ENCODE results near the gene LOXHD1.

LOXHD1 gene

DNA sequence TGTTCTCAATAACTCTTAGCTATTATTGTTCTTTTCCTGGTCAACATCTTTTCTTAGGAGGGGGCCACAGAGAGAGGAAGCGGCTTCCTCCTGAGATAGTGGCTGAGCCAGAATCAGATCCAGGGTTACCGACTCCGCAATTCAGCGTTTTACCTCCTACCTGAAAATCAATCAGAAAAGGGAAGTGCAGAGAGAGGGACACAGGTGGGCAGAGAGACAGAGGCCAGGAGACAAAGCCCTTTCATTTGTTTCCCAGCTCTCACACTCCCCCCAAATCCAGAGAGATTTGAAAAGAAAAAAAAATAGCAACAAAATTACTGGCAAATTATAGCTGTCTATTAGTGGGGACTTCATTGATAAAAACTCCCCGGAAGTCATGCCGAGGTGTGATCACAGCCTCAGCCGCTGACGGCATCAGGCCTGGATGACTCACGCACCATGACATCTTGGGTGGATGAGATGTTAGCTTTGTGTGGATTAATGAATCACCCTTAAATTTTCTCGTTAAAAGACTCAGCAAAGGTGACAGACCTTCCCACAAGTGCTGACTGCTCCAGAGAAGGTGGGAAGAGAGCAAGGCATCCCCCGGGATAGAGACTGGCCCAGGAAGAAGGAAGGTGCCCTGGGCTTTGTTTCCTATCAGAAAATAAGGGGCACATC, 120.7 kb downstream of the LOXHD1 start:
- no peak overlapping the region for H3K4me3 ChIP-seq (ENCODE audit: control insufficient read depth in 1 of 7, extremely low read depth in 1 of 7, insufficient read depth in 4 of 7, low read depth in 2 of 7, low read length in 6 of 7)
- DNase-seq = no peak
- no peaks in the 10 kb centered on the region for H3K4me1 ChIP-seq (ENCODE audit: control extremely low read depth in 1 of 4, control insufficient read depth in 4 of 4, insufficient read depth in 4 of 4, low read length in 3 of 4)
- H3K27me3 ChIP-seq (replicated peaks in 2 of 5; ENCODE audit: control insufficient read depth in 4 of 5, insufficient read depth in 5 of 5, low read length in 4 of 5) = peaks cover 0 to 4% (median 0%) of the 10 kb centered on the region in 5 experiments
- ChIA-PET POLR2A (no interaction called here), CTCF (no interaction called here)
- H3K36me3 ChIP-seq (ENCODE audit: control insufficient read depth in 4 of 4, insufficient read depth in 4 of 4, low read length in 3 of 4) = no peaks in the 10 kb centered on the region
- no peaks in the 10 kb centered on the region for H3K9me3 ChIP-seq (ENCODE audit: control extremely low read depth in 1 of 5, control insufficient read depth in 4 of 5, insufficient read depth in 2 of 5, low read depth in 1 of 5, low read length in 4 of 5)
- no peak overlapping the region for H3K27ac ChIP-seq (ENCODE audit: insufficient read depth in 1 of 2, low read depth in 1 of 2, low read length in 2 of 2, poor library complexity in 1 of 2, severe bottlenecking in 2 of 2)
- WGBS (ENCODE audit: insufficient coverage) = 94% methylated on average over 10 of the region's 11 CpGs

DNA sequence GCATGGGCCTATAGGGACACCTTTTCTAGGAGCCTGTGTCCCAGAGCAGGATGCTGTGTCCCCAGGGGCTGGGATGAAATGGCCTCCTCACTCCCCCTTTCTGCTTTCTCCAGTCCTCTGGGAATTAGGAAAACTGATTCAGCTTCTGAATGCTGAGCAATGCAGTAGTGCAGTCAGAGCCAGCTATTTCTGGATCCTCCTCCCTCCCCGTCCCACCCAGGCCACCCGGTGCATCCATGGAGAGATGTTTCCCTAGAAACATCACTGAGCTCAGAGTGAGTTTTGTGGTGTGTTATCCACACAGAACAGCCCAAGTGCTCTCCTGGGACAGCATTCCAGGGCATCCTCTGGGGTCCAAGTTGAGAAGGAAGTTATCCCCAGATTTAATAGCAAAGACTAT, 125.5 kb downstream of the LOXHD1 start:
- H3K9me3 ChIP-seq (ENCODE audit: control extremely low read depth in 1 of 5, control insufficient read depth in 4 of 5, insufficient read depth in 2 of 5, low read depth in 1 of 5, low read length in 4 of 5) = no peaks in the 10 kb centered on the region
- H3K36me3 ChIP-seq (ENCODE audit: control insufficient read depth in 4 of 4, insufficient read depth in 4 of 4, low read length in 3 of 4) = no peaks in the 10 kb centered on the region
- no peak overlapping the region for H3K4me3 ChIP-seq (ENCODE audit: control insufficient read depth in 1 of 7, extremely low read depth in 1 of 7, insufficient read depth in 4 of 7, low read depth in 2 of 7, low read length in 6 of 7)
- H3K27me3 ChIP-seq (replicated peaks in 2 of 5; ENCODE audit: control insufficient read depth in 4 of 5, insufficient read depth in 5 of 5, low read length in 4 of 5) = peaks cover 0 to 4% (median 0%) of the 10 kb centered on the region in 5 experiments
- no peak for DNase-seq
- no peak overlapping the region for H3K27ac ChIP-seq (ENCODE audit: insufficient read depth in 1 of 2, low read depth in 1 of 2, low read length in 2 of 2, poor library complexity in 1 of 2, severe bottlenecking in 2 of 2)
- 83% methylated on average over 1 of the region's 2 CpGs for WGBS (ENCODE audit: insufficient coverage)
- H3K4me1 ChIP-seq (ENCODE audit: control extremely low read depth in 1 of 4, control insufficient read depth in 4 of 4, insufficient read depth in 4 of 4, low read length in 3 of 4) = no peaks in the 10 kb centered on the region
- CTCF ChIA-PET = interaction anchor here (1.2 kb wide), 1 partner anchor 36 kb away, joined by 3 read pairs; no protein-coding TSS in a partner anchor
- POLR2A ChIA-PET = no interaction called here

DNA sequence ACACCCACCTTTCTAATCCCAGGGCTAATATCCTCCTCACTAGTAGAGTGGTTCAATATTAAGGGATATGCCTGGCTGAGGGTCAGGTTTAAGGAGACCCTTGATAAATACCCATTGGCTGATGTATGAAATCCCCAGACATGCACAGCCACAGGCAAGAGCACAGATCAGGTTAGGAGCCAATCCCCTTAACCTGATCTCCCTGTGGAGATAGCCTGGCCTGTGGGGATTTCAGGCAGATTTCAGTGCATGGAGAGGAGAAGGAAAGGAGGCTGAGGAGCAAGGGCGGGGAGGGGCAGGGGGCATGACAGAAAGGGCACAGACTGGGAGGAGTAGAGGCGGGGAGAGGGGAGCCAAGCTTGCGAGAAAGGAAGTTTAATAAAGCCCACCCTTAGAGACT, 129.0 kb downstream of the LOXHD1 start:
- Histone ChIP-seq H3K4me1 (ENCODE audit: control extremely low read depth in 1 of 4, control insufficient read depth in 4 of 4, insufficient read depth in 4 of 4, low read length in 3 of 4) (no peaks in the 10 kb centered on the region), H3K4me3 (ENCODE audit: control insufficient read depth in 1 of 7, extremely low read depth in 1 of 7, insufficient read depth in 4 of 7, low read depth in 2 of 7, low read length in 6 of 7) (no peak overlapping the region), H3K9me3 (ENCODE audit: control extremely low read depth in 1 of 5, control insufficient read depth in 4 of 5, insufficient read depth in 2 of 5, low read depth in 1 of 5, low read length in 4 of 5) (no peaks in the 10 kb centered on the region), H3K27me3 (replicated peaks in 2 of 5; ENCODE audit: control insufficient read depth in 4 of 5, insufficient read depth in 5 of 5, low read length in 4 of 5) (peaks cover 0 to 2% (median 0%) of the 10 kb centered on the region in 5 experiments), H3K27ac (ENCODE audit: insufficient read depth in 1 of 2, low read depth in 1 of 2, low read length in 2 of 2, poor library complexity in 1 of 2, severe bottlenecking in 2 of 2) (no peak overlapping the region), H3K36me3 (ENCODE audit: control insufficient read depth in 4 of 4, insufficient read depth in 4 of 4, low read length in 3 of 4) (no peaks in the 10 kb centered on the region)
- DNase-seq = no peak
- ChIA-PET CTCF (interaction anchor here (1.4 to 1.8 kb wide), 2 partner anchors 11 to 130 kb away, joined by 3 to 4 read pairs; no protein-coding TSS in a partner anchor), POLR2A (no interaction called here)
- 100% methylated on average over 3 of the region's 3 CpGs for WGBS (ENCODE audit: insufficient coverage)

DNA sequence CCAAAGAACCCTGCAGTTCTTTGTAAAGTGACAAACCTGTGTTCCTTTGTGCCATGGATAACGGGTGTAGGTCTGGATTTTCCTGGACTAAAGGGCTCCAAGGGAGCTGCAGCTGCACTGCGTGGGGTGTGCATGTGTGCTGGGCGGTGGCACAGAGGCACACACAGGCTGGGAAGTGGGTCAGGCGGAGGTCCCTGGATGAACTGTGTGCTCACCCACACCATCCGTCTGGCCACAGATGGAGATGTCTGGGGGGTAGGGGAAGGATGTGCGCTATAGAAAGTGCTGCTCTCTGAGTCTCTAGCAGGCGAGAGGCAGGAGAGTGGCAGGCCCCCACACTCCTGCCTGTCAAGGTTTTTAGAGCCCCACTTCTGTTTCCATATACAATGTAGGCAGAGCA, 137.2 kb downstream of the LOXHD1 start:
- no peak overlapping the region for H3K27ac ChIP-seq (ENCODE audit: insufficient read depth in 1 of 2, low read depth in 1 of 2, low read length in 2 of 2, poor library complexity in 1 of 2, severe bottlenecking in 2 of 2)
- no peak for DNase-seq
- H3K4me1 ChIP-seq (ENCODE audit: control extremely low read depth in 1 of 4, control insufficient read depth in 4 of 4, insufficient read depth in 4 of 4, low read length in 3 of 4) = no peaks in the 10 kb centered on the region
- WGBS (ENCODE audit: insufficient coverage) = 92% methylated on average over 7 of the region's 7 CpGs
- POLR2A ChIA-PET = no interaction called here
- CTCF ChIA-PET = no interaction called here
- H3K36me3 ChIP-seq (ENCODE audit: control insufficient read depth in 4 of 4, insufficient read depth in 4 of 4, low read length in 3 of 4) = no peaks in the 10 kb centered on the region
- peaks cover 0 to 6% (median 2%) of the 10 kb centered on the region in 5 experiments for H3K27me3 ChIP-seq (replicated peaks in 2 of 5; ENCODE audit: control insufficient read depth in 4 of 5, insufficient read depth in 5 of 5, low read length in 4 of 5)
- H3K9me3 ChIP-seq (ENCODE audit: control extremely low read depth in 1 of 5, control insufficient read depth in 4 of 5, insufficient read depth in 2 of 5, low read depth in 1 of 5, low read length in 4 of 5) = no peaks in the 10 kb centered on the region
- no peak overlapping the region for H3K4me3 ChIP-seq (ENCODE audit: control insufficient read depth in 1 of 7, extremely low read depth in 1 of 7, insufficient read depth in 4 of 7, low read depth in 2 of 7, low read length in 6 of 7)

DNA sequence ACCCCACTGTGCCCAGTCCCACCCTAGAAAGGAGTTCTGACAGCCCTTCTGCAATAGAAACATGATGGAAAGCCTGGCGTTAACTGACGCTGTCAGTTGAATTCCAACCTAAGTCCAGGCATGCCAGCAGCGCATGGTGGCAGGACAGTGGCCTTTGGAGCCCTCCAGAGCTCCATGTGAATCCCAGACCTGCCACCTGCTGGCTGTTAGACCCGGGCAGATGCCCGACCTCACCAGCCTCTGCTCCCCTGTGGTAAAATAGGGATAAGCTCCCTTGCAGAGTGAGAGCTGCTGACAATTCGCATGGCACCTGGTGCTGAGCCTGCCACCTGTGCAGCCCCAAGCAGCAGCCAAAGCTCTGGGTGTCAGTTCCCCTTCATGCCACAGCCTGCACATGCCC, 138.6 kb downstream of the LOXHD1 start:
- WGBS (ENCODE audit: insufficient coverage) = 60% methylated on average over 6 of the region's 6 CpGs
- Histone ChIP-seq H3K9me3 (ENCODE audit: control extremely low read depth in 1 of 5, control insufficient read depth in 4 of 5, insufficient read depth in 2 of 5, low read depth in 1 of 5, low read length in 4 of 5) (peaks cover 0 to under 1% (median 0%) of the 10 kb centered on the region in 5 experiments), H3K27me3 (replicated peaks in 2 of 5; ENCODE audit: control insufficient read depth in 4 of 5, insufficient read depth in 5 of 5, low read length in 4 of 5) (peaks cover 0 to 6% (median 4%) of the 10 kb centered on the region in 5 experiments), H3K4me1 (ENCODE audit: control extremely low read depth in 1 of 4, control insufficient read depth in 4 of 4, insufficient read depth in 4 of 4, low read length in 3 of 4) (no peaks in the 10 kb centered on the region), H3K36me3 (ENCODE audit: control insufficient read depth in 4 of 4, insufficient read depth in 4 of 4, low read length in 3 of 4) (no peaks in the 10 kb centered on the region), H3K4me3 (ENCODE audit: control insufficient read depth in 1 of 7, extremely low read depth in 1 of 7, insufficient read depth in 4 of 7, low read depth in 2 of 7, low read length in 6 of 7) (no peak overlapping the region), H3K27ac (ENCODE audit: insufficient read depth in 1 of 2, low read depth in 1 of 2, low read length in 2 of 2, poor library complexity in 1 of 2, severe bottlenecking in 2 of 2) (no peak overlapping the region)
- POLR2A ChIA-PET = no interaction called here
- DNase-seq = no peak
- CTCF ChIA-PET = interaction anchor here (0.9 to 2.1 kb wide), 2 partner anchors 13 to 105 kb away, joined by 4 to 6 read pairs; no protein-coding TSS in a partner anchor

DNA sequence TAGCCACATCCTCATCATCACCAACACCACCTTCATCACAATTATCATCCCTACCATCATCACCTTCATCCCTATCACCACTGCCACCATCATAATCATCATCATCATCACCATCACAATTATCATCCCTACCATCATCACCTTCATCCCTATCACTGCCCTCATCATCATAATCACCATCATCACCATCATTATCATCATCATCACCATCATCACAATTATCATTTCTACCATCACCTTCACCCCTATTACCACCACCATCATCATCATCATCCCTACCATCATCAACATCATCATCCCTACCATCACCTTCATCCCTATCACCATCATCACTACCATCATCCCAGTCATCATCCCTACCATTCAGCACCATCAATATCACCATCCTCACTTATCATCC, 140.5 kb downstream of the LOXHD1 start:
- H3K4me3 ChIP-seq (ENCODE audit: control insufficient read depth in 1 of 7, extremely low read depth in 1 of 7, insufficient read depth in 4 of 7, low read depth in 2 of 7, low read length in 6 of 7) = no peak overlapping the region
- H3K4me1 ChIP-seq (ENCODE audit: control extremely low read depth in 1 of 4, control insufficient read depth in 4 of 4, insufficient read depth in 4 of 4, low read length in 3 of 4) = no peaks in the 10 kb centered on the region
- DNase-seq = no peak
- H3K27me3 ChIP-seq (replicated peaks in 2 of 5; ENCODE audit: control insufficient read depth in 4 of 5, insufficient read depth in 5 of 5, low read length in 4 of 5) = peaks cover 0 to 6% (median 4%) of the 10 kb centered on the region in 5 experiments
- no peaks in the 10 kb centered on the region for H3K36me3 ChIP-seq (ENCODE audit: control insufficient read depth in 4 of 4, insufficient read depth in 4 of 4, low read length in 3 of 4)
- no peak overlapping the region for H3K27ac ChIP-seq (ENCODE audit: insufficient read depth in 1 of 2, low read depth in 1 of 2, low read length in 2 of 2, poor library complexity in 1 of 2, severe bottlenecking in 2 of 2)
- peaks cover 0 to 2% (median 0%) of the 10 kb centered on the region in 5 experiments for H3K9me3 ChIP-seq (ENCODE audit: control extremely low read depth in 1 of 5, control insufficient read depth in 4 of 5, insufficient read depth in 2 of 5, low read depth in 1 of 5, low read length in 4 of 5)
- POLR2A ChIA-PET = no interaction called here
- CTCF ChIA-PET = interaction anchor here (1.3 kb wide), 1 partner anchor 11 kb away, joined by 3 read pairs; no protein-coding TSS in a partner anchor

DNA sequence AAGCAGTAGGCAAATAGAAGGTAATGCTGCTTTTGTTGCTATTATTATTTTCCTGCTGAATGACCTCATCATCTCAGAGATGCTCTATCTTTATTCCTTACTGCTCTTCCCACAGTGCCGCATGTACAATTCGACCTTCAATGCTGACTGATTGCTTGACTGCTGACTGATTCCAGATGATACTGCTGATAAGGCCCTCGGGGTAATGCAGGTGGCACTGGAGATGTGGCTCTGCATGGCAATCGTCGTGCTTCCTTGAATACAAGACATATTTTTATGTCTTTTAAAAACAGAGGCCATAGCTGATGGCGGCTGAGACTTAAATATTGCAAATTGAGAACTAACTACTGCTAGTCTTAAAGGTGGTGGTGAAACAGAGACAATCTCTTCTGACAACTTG, 146.6 kb downstream of the LOXHD1 start:
- DNase-seq = no peak
- H3K4me1 ChIP-seq (ENCODE audit: control extremely low read depth in 1 of 4, control insufficient read depth in 4 of 4, insufficient read depth in 4 of 4, low read length in 3 of 4) = no peaks in the 10 kb centered on the region
- H3K27ac ChIP-seq (ENCODE audit: insufficient read depth in 1 of 2, low read depth in 1 of 2, low read length in 2 of 2, poor library complexity in 1 of 2, severe bottlenecking in 2 of 2) = no peak overlapping the region
- 91% methylated on average over 2 of the region's 6 CpGs for WGBS (ENCODE audit: insufficient coverage)
- H3K27me3 ChIP-seq (replicated peaks in 2 of 5; ENCODE audit: control insufficient read depth in 4 of 5, insufficient read depth in 5 of 5, low read length in 4 of 5) = peaks cover 0 to 3% (median under 1%) of the 10 kb centered on the region in 5 experiments
- POLR2A ChIA-PET = no interaction called here
- H3K9me3 ChIP-seq (ENCODE audit: control extremely low read depth in 1 of 5, control insufficient read depth in 4 of 5, insufficient read depth in 2 of 5, low read depth in 1 of 5, low read length in 4 of 5) = peaks cover 0 to 2% (median 0%) of the 10 kb centered on the region in 5 experiments
- CTCF ChIA-PET = no interaction called here
- H3K36me3 ChIP-seq (ENCODE audit: control insufficient read depth in 4 of 4, insufficient read depth in 4 of 4, low read length in 3 of 4) = no peaks in the 10 kb centered on the region
- no peak overlapping the region for H3K4me3 ChIP-seq (ENCODE audit: control insufficient read depth in 1 of 7, extremely low read depth in 1 of 7, insufficient read depth in 4 of 7, low read depth in 2 of 7, low read length in 6 of 7)
